Esophagus muscularis mucosa (tissue), 4 donors: ENCODE measurements around the gene MAP3K2. TPM values are rescaled to one million over a fixed set of nuclear protein-coding genes. Genes with fewer than 3 reads are reported as not detected.

Source experiments
- DNase-seq: peaks from one replicate; pipeline ENCODE4 v3.0.0-alpha.2; 2017; ENCODE audit errors: extremely low spot score
- H3K27ac ChIP-seq, 4 donors: fragments of 200-600 bp; sonication (generic); replicated peaks in 1 of 4; 1 replicate in 3 of 4; 2 replicates in 1 of 4; pipeline ENCODE4 v1.5.1; 2016 to 2019; ENCODE audit warnings: mild to moderate bottlenecking in 1 of 4
- H3K27me3 ChIP-seq, 4 donors: fragments of 200-600 bp; sonication (generic); one replicate each; pipeline versions ENCODE4 v1.5.1 to v1.6.0; 2016 to 2019
- H3K36me3 ChIP-seq, 4 donors: fragments of 200-600 bp; sonication (generic); one replicate each; pipeline ENCODE4 v1.5.1; 2016 to 2019
- H3K4me1 ChIP-seq, 4 donors: fragments of 200-600 bp; sonication (generic); one replicate each; pipeline ENCODE4 v1.5.1; 2016 to 2019
- H3K4me3 ChIP-seq, 4 donors: fragments of 200-600 bp; sonication (generic); 1 replicate in 2 of 4; 2 replicates in 2 of 4; pipeline ENCODE4 v1.5.1; 2016 to 2019; ENCODE audit warnings: mild to moderate bottlenecking in 4 of 4, moderate library complexity in 1 of 4
- H3K9me3 ChIP-seq, 4 donors: fragments of 200-600 bp; sonication (generic); 1 replicate in 3 of 4; 2 replicates in 1 of 4; pipeline ENCODE4 v1.5.1; 2016 to 2019
- CTCF ChIP-seq, 3 experiments: fragments of 200-600 bp in 2 of 3; fragments of 450-650 bp in 1 of 3; sonication (generic) in 2 of 3; IDR thresholded peaks; one replicate each; pipeline ENCODE4 v1.5.1; 2017 to 2019; ENCODE audit warnings: antibody characterized with exemption in 3 of 3, mild to moderate bottlenecking in 2 of 3, moderate library complexity in 1 of 3
- EP300 ChIP-seq: sonication (generic); formaldehyde crosslinking; IDR thresholded peaks from one replicate; pipeline ENCODE4 v1.6.1; 2017; ENCODE audit warnings: antibody characterized with exemption
- POLR2A ChIP-seq: fragments of 450-650 bp; IDR thresholded peaks from one replicate; pipeline ENCODE4 v1.6.1; 2017; ENCODE audit warnings: antibody characterized with exemption, moderate library complexity, mild to moderate bottlenecking, low read depth
- POLR2AphosphoS5 ChIP-seq, 2 donors: sonication (generic); formaldehyde crosslinking; IDR thresholded peaks; one replicate each; pipeline ENCODE4 v1.6.1; 2017; ENCODE audit warnings: antibody characterized with exemption in 2 of 2
- WGBS: methylation state at CpG from one replicate; pipeline ENCODE4 v1.1.5; 2018; 5-methylcytosine and 5-hydroxymethylcytosine counted together
- intact Hi-C: fragments of 100-400 bp; cut with DNase I; formaldehyde crosslinking; loops from one replicate; pipeline ENCODE4 v1.15.1; 2023
- total RNA-seq, 4 donors: library from RNA; depleted of rRNA; stranded (reverse); fragments of >200 nt; gene quantifications; one replicate each; pipeline versions ENCODE4 v1.1.0 to v1.2.1, GENCODE V29; 2016

Gene MAP3K2
- total RNA-seq, 4 donors from 2014 or later, result 51.4 to 68.6 (median 66.2) TPM

GRCh38 chr2:127381762-127382161, 6.0 kb downstream of the MAP3K2 start:
- DNase-seq, result no peak
- 66% methylated on average over 4 of the region's 5 CpGs for WGBS
- no peak overlapping the region for H3K4me3 ChIP-seq
- intact Hi-C loops, result loop anchor here (5.0 kb wide), 1 partner anchor 36 kb away; the partner anchor contains the start of gene PROC
- no peaks in the 10 kb centered on the region for H3K9me3 ChIP-seq
- no peaks in the 10 kb centered on the region for H3K27me3 ChIP-seq
- no peaks in the 10 kb centered on the region for H3K36me3 ChIP-seq
- TF ChIP-seq POLR2A (no peak), POLR2AphosphoS5 (IDR thresholded peaks at IDR 0.05) (no peak), EP300 (no peak), CTCF (IDR thresholded peaks at IDR 0.05) (no peak)
- H3K27ac ChIP-seq, result no peak overlapping the region
- peaks cover 34 to 75% (median 68%) of the 10 kb centered on the region in 4 donors for H3K4me1 ChIP-seq

- no peaks in the 10 kb centered on the region for H3K9me3 ChIP-seq
- H3K27ac ChIP-seq, result no peak overlapping the region
- intact Hi-C loops, result loop anchor here (5.0 kb wide), 1 partner anchor 37 kb away; the partner anchor contains the start of gene PROC
- H3K4me3 ChIP-seq, result no peak overlapping the region
- peaks cover 25 to 62% (median 58%) of the 10 kb centered on the region in 4 donors for H3K4me1 ChIP-seq
- H3K27me3 ChIP-seq, result no peaks in the 10 kb centered on the region
- WGBS, result 86% methylated on average over 4 of the region's 4 CpGs
- H3K36me3 ChIP-seq, result no peaks in the 10 kb centered on the region
- no peak for TF ChIP-seq CTCF (IDR thresholded peaks at IDR 0.05)
- no peak for TF ChIP-seq EP300
- no peak for TF ChIP-seq POLR2A
- TF ChIP-seq POLR2AphosphoS5 (IDR thresholded peaks at IDR 0.05), result no peak
- DNase-seq, result no peak
These were observed 7.9 kb downstream of the MAP3K2 start for GRCh38 chr2:127379712-127380355.

- H3K4me1 ChIP-seq, result peaks cover 23 to 51% (median 50%) of the 10 kb centered on the region in 4 donors
- H3K36me3 ChIP-seq, result no peaks in the 10 kb centered on the region
- H3K27me3 ChIP-seq, result no peaks in the 10 kb centered on the region
- intact Hi-C loops, result no loop called here
- H3K9me3 ChIP-seq, result no peaks in the 10 kb centered on the region
- H3K4me3 ChIP-seq, result no peak overlapping the region
- no peak overlapping the region for H3K27ac ChIP-seq
- TF ChIP-seq POLR2AphosphoS5 (IDR thresholded peaks at IDR 0.05), result no peak
- no peak for TF ChIP-seq EP300
- 89% methylated on average over 6 of the region's 6 CpGs for WGBS
- DNase-seq, result no peak
These were observed 9.1 kb downstream of the MAP3K2 start for GRCh38 chr2:127378720-127379119.

GRCh38 chr2:127377262-127377661, 10.5 kb downstream of the MAP3K2 start:
- H3K27me3 ChIP-seq, result no peaks in the 10 kb centered on the region
- no peak overlapping the region for H3K27ac ChIP-seq
- TF ChIP-seq EP300 (no peak), POLR2AphosphoS5 (IDR thresholded peaks at IDR 0.05) (no peak), CTCF (IDR thresholded peaks at IDR 0.05) (no peak), POLR2A (no peak)
- DNase-seq, result no peak
- H3K4me1 ChIP-seq, result peaks cover 9 to 38% (median 36%) of the 10 kb centered on the region in 4 donors
- 73% methylated on average over 1 of the region's 1 CpG for whole genome bisulfite sequencing
- H3K36me3 ChIP-seq, result no peaks in the 10 kb centered on the region
- intact Hi-C loops, result no loop called here
- H3K4me3 ChIP-seq, result no peak overlapping the region
- peaks cover 0 to 7% (median 0%) of the 10 kb centered on the region in 4 donors for H3K9me3 ChIP-seq

- TF ChIP-seq CTCF (IDR thresholded peaks at IDR 0.05) (no peak), EP300 (no peak), POLR2A (no peak), POLR2AphosphoS5 (IDR thresholded peaks at IDR 0.05) (no peak)
- intact Hi-C loops, result no loop called here
- no peak for DNase-seq
- no peak overlapping the region for H3K4me3 ChIP-seq
- no peak overlapping the region for H3K27ac ChIP-seq
- no peaks in the 10 kb centered on the region for H3K27me3 ChIP-seq
- 91% methylated on average over 8 of the region's 8 CpGs for WGBS
- peaks cover 0 to 7% (median 0%) of the 10 kb centered on the region in 4 donors for H3K9me3 ChIP-seq
- H3K36me3 ChIP-seq, result no peaks in the 10 kb centered on the region
- H3K4me1 ChIP-seq, result peaks cover 5 to 37% (median 27%) of the 10 kb centered on the region in 4 donors
These were observed 11.5 kb downstream of the MAP3K2 start for GRCh38 chr2:127376257-127376656.
